HG03108 (cell line): Measurements from ENCODE around the gene ATP2A2.

Experiments used
- ATAC-seq: cut with Tn5 transposase; IDR thresholded peaks from one replicate; pipeline ENCODE4 v1.9.1; 2021; ENCODE audit warnings: moderate library complexity; ENCODE audit not compliant: unreplicated experiment

The ATP2A2 gene

GRCh38 chr12:110289044-110289710 is 8.1 kb downstream of the ATP2A2 start:
- no peak for ATAC-seq

GRCh38 chr12:110289711-110290078 is 8.6 kb downstream of the ATP2A2 start:
- ATAC-seq = no peak

- ATAC-seq = no peak
Observed at GRCh38 chr12:110301065-110301806, 20.2 kb downstream of the ATP2A2 start.

GRCh38 chr12:110304061-110304551 is 23.1 kb downstream of the ATP2A2 start:
- no peak for ATAC-seq

GRCh38 chr12:110307372-110307771 is 26.3 kb downstream of the ATP2A2 start:
- ATAC-seq = no peak

- ATAC-seq = no peak
Observed at GRCh38 chr12:110310763-110311162, 29.7 kb downstream of the ATP2A2 start.

- ATAC-seq = no peak
Observed at GRCh38 chr12:110311903-110312302, 30.9 kb downstream of the ATP2A2 start.

- no peak for ATAC-seq
Observed at GRCh38 chr12:110312581-110313360, 31.7 kb downstream of the ATP2A2 start.

GRCh38 chr12:110314308-110314707 is 33.3 kb downstream of the ATP2A2 start:
- no peak for ATAC-seq

- ATAC-seq = no peak
Observed at GRCh38 chr12:110316861-110317260, 35.8 kb downstream of the ATP2A2 start.

- ATAC-seq = no peak
Observed at GRCh38 chr12:110317911-110318310, 36.9 kb downstream of the ATP2A2 start.

- ATAC-seq = no peak
Observed at GRCh38 chr12:110320550-110320949, 39.5 kb downstream of the ATP2A2 start.

- no peak for ATAC-seq
Observed at GRCh38 chr12:110329710-110330109, 48.7 kb downstream of the ATP2A2 start.

GRCh38 chr12:110330124-110330523 is 49.1 kb downstream of the ATP2A2 start:
- no peak for ATAC-seq

- ATAC-seq = no peak
Observed at GRCh38 chr12:110330544-110330943, 49.5 kb downstream of the ATP2A2 start.

GRCh38 chr12:110333201-110333600 is 52.2 kb downstream of the ATP2A2 start:
- no peak for ATAC-seq

GRCh38 chr12:110335481-110336045 is 54.5 kb downstream of the ATP2A2 start:
- no peak for ATAC-seq

GRCh38 chr12:110337912-110338710 is 57.1 kb downstream of the ATP2A2 start:
- ATAC-seq = no peak

- no peak for ATAC-seq
Observed at GRCh38 chr12:110338754-110339153, 57.7 kb downstream of the ATP2A2 start.

- no peak for ATAC-seq
Observed at GRCh38 chr12:110339184-110339952, 58.3 kb downstream of the ATP2A2 start.
